DMS114 treated with DMSO at 0.1 percent for 48 hours (cell line): ENCODE results near the gene NR2F2.

Experiments used
- DNase-seq: peaks from one replicate; lab custom pipeline; 2025; ENCODE audit not compliant: unreplicated experiment; lab: John Stamatoyannopoulos, UW

Gene NR2F2

DNA sequence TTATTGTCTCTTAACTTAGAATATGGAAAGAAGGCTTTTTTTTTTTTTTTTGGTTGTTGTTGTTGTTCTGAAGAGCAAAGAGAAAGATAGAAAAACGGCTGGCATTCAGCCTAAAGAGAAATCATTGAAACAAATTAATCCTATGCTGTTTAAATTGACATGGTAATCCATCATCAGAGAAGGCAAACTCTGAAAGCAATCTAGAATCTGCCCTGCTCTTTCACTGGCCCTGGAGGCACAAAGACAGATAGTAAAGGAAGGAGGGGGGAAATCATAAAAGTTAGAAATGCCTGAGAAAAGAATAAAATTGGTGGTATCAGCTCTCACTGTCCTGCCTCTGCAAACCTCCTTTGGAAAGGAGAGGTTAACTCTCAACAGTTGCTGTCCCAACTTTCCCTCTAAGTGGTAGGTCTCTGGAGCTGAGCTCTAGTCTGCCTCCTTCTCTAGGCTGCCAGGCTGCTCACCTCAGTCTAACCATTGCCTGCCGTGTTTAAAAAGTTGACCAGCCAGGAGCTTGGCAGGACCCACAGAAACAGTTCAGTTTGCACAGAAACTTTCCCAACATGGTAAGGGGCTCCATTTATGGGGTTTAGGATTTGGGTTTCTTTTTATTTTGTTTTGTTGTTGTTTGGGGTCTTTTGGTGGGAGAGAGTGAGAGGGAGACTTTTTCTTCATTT, 13.4 kb upstream of the NR2F2 start:
- DNase-seq, result no peak

DNA sequence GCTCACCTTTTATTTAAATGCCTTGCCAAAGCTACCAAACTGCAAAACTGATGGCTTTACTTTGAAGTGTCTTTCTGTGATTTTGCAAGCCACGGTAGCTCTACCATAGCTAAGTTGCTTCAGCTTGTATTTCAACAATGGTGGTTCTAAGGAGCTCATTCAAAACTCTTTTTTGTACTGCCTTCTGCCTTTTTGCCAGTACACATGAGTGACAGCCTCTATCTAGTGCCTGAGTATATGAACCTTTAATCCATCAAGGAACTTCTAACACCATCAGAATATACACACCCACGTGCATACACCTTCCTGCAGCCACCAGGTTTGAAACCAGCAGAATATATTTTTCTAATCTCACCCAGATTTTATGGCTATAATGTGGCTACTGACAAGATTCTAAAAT, 10.4 kb upstream of the NR2F2 start:
- DNase-seq, result no peak

DNA sequence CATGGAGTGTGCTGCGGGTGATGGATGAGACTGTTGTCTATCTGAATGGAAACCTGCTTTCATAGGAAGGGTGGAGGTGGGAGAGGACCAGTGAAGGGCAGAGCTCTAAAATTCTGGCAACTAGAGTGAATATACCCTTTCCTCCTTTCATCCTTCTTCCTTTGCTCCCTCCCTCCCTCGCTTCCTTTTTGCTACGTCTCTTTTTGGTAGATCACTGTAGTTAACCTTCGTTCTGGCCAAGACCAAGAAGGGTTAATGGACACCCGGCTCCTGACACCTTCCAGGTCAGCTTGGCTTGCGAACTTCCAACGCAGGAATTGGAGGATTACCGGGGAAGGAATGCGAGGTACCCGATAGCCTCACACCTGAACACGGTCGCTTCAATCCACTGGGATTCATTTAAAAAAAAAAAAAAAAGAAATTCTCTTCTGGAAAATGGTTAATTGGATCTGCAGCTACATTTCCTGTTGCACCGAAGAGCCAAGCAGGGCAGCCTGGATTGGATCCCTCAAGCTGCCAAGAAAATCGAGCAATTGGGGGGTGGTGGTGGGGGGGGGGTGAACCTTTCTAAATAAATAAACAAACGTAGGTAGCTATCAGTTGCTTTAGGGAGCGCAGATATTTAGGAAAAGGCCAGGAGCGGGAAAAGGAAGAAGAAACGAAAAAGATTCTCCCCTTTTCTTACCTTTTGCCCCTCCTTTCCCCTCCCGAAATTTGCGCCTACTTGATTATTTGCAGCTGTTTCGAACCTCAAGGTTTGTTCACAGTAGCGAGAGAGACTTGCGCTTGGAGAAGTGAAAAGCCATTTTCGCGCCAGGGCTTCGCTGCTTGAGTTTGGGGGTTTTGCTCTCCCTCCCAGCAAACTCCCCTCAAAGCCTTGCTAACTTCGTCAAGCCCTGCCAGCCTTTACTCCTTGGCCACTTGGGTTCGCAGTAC, 9.5 kb upstream of the NR2F2 start:
- DNase-seq, result no peak

DNA sequence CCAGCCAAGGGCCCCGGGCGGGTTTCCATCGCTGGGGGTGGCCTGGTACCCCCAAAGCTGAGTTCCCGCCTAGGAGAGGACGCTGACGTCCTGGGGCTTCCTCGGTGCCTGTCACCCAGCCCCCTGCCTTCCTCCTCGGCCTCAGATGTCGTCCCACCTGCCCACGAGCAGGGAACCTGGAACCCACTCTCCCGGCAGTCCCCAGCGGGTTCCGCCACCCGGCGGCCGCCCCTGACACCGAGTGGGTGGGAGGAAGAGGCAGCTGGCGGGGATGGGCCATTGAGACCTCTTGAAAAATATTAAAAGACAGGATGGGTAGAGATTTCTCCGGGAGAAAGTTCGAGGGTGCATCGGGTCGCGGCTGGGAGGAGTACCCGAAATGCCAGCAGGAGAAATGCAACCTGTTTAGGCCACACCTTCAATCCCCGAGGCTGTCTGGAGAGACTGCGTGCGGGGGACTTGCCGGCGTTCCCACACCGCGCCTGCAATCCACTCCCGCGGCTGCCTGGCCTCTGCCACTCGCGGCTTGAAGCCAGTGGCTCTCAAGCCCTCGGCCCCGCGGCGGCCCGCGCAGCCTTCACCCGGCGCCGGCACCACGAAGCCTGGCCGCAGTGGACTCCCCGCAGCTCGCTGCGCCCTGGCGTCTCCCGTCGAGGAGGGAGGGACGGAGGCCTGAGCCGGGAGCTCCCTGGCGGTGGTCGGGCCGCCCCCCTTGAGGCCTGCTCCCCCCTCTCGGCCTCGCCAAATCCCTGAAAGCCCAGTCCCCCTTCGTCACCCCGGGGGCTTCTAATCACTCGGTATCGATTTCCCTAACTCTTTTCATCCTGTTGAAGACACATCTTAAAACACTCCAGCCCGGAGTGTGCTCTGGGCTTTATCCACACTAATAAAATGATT, 8.6 kb upstream of the NR2F2 start:
- no peak for DNase-seq

DNA sequence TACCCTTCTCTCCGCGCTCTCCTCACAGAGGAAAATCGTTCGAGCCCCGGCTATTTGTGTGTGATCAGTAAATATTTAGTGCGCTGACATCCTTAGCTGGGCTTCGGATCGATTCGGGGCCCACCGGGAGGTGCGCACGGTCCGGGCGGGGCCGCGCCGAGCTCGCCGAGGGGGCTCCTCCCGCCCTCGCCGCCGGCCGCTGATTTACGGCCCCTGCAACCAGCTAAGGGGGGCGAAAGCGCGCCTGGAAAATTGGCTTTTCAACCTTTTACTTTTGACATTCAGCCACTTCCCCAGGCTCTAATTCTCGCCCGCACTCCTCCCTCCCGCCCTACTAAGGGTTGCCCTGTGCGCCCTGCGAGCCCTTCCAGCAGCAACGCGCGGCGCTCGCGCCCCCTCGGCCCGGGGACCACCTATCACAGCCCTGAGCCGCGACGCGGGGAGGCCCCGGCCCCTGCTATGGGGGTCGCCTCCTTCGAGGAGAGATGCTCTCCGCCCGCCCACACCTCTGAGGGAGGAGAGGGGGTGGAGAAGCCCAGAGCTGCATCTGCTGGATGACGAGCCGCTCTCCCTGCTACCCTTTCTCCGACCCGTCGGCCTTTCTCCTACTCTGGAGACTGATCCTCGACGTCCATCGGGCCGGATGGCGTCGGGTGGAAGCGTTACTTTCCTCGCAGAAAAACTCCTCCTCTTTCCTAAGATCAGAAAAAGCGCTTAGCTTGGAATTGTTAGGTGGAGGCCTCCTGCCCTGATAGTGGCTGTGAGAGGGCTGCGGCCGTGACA, 7.8 kb upstream of the NR2F2 start:
- peak; percentile 58 for DNase-seq

DNA sequence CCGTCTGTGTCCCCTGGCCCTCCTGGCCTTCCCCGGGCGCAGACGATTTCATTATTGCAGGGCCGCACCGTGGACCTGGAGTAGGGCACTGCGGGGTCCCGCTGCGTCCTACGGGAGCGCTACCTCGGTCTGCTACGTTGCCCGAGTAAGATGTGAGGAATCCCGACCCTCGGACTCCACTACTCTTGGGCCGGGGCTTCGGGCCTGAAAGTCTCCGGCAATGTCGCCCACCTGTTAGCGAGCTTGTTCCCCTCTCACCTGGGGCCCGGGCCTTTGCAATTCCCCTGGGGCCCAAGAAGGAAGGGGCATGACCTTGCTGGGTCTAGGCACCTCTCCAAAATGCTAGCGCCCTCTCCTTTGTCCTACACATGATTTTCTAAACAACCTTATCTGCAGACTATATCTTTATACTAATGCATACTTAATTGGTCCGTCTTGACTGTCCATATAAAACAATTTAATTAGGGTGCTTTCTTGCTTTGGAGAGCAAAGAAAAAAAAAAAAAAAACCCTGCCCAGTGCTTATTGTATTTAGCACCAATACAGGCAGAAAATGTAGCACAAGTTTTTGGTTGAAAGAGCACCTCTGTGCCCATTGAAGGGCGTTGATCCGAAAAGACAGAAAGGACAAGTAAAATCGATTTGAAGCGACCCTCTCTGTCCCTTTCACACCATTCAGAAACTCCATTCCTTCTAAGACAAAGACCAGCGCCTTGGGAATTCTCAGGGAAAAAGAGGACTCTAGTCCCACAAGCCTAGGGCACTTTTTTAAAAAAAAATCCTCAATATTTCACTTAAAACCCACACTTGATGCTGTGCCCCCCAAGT, 7.0 kb upstream of the NR2F2 start:
- no peak for DNase-seq

DNA sequence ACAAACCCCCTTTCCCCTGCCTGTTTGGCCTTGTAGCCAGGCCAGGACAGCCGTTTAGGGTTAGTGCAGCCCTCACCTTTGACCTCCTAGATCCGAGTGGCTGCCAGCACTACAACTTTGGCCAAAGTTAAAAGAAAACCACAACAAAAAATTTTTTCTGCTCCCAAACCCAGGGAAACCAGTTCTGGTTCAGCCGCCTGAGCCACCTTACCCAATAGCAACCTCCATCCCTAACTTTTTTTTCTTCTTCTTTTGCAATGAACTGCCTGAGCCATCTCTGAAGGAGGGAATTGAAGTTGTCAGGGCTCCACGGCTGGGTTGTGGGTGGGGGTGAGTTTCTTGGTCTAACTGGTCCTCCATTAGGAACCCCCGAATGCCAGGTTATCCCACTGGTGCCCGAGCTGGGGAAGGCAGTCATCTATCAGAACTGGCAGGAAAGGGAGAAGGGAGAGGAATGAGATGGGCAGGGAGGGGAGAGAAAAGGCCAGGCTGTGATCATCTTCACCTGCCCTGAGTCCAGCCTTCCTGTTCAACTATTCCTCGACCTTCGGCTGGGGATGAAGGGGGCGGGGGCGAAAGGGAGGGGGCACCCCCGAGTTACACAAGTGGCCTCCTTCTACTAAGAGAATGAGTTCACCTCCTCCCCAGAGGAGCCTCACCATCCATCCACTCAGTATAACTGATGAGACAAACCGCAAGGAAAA, 6.2 kb upstream of the NR2F2 start:
- no peak for DNase-seq

DNA sequence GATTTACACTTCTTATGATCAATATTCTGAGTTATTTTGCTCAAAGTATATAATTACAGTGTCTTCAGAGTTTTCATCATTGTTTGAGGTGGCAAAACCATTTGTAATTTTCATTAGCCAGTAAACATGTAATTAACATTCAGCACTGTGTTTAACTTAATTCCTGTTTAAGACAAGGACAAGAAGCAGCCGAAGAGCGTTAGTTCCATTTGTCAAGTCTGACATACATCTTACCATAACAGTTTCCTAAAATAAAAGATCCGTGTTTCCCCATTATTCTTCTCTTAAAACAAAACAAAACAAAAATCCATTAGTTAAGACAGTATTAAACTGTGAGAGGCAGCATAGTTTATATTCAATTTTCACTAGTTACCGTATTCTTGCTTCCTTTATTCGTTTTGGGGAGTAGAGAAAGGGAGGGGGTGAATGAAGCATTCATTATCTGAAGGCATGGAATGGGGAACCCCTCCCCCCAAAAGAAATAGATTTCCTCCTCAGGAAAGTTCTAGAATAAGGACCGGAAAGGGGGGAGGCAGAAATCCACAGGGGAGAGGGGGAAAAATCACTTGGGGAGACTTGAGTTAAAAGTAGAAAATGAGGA, 5.5 kb upstream of the NR2F2 start:
- DNase-seq, result no peak

DNA sequence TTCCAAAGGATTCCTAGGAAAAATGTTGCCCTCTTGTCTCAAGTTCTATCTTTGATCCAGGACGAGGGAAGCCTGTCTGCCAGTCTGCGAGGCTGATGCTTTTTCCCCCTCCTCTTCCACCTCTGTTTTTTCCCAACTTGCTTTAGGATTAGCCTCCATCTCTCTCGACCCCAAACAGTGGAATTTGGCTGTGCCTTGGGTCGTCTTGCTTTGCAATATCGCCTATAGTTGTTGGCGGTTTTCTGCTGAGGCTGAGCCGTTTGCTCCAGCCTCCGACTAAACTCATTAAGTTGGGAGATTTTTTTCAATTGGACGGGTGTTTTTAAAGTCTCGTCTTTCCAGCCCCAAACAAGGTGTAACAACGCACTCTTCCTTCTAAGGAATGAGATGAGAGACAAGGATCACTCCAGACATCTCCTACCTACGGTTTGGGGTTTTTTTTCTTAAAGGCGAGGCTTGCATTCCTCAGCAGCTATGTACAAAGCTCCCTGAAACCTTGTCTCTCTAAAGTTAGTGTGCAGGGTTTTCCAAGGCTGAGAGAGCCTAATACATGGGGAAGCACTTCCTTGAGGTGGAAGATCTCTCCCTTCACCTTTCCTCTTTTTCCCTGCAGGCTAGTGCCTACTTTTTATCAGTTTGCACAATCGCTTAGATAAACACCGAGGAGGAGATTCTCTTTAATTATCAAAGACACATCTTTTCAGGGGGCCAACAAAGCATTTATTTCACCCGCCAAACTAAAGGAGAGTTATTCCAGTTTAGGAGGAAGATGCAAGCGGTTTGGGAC, 4.8 kb upstream of the NR2F2 start:
- DNase-seq, result peak; percentile 70

DNA sequence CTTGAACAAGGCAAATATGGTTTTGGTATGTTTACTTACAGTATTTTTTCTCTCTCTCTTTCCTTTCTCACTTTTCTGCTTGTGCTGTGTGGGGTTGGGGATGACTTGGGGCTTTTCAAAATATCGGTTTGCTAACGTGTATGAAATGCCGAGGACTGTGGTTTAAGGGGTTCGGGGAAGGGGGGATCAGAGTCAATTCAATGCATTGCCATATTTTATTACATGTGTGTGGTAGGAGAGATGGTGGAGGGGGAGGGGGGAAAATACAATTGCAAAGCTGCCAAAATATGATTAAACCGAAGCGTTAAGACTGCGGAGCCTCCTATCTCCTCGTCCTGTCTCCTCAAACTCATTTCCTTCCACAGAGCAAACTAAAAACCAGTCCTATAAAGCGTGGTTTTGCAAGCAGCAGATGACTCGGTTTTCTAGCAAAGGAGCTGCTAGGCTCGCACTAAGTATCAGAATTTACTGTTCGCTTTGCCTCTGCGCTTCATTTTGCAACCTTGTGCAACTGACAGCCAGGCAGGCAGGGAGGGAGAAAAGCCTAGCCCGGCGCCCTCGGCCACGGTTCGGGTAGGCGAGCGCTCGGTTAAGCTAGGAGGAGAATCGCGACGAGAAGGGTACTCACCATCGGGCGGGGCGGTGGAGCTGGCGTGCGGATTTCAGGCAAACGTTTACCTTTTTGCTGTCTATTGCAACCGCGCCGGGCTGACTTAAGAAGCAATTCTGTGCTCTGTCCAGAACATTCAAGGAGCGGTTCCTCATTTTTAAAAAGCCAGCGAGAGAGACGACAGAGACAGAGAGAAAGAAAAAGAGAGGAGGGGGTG, 4.0 kb upstream of the NR2F2 start:
- DNase-seq, result no peak

DNA sequence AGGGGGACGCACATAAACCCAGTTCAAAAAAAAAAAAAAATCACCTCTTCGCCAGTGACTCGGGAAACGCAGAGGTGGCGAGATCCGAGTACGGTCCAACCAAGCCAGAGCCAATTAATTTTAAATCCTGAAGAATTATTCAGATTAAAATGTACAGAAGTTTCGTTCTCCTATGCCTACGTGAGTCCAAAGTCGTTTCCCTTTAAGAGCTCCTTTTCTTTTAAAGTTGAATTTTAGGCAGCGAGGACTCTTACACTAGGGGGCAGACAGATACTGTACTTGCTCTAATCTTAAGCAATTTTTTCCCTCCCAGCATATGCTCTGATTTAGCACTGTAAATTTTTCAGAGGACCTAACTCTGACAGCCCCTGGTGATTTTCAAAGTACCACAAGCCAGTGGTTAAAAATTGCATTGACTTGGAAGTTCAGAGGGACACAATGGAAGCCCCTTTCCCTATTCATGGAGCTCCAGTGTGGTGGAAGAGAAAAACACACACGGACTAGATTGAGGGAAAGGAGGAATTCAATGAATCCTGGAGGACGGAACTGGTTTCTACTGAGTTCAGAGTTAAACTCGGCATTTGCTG, 3.3 kb upstream of the NR2F2 start:
- DNase-seq, result peak; percentile 96

DNA sequence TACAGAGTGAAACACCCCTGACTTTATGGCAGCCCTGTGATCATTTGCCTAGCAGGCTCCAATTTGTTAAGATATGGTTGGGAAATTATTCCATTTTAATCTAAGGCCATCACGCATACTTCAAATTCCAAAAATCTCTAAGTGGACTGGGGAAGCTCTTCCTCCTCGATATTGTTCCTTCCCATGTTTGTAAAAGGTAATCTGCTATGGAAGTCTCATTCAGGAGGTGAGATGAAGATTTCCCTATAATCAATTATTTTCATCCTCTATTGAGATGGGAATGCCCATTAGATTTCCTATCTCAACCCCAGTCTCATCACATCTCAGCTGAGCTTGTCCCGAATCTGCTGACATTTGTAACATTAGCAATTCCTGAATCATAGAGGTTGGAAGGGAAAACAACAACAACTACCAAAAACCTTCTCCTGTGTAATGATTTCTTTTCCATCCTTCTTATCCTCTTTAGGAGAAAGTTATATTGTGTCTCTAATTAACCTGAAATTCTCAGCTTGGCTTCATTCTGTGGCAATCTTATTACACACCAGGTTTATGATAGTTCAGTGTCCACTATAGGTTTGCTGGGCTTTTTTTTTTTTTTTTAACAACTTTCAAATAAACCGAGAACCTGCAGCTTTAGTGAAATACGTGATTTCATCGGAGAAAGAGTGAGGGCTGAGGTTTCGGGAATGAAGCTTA, 2.2 kb upstream of the NR2F2 start:
- peak; percentile 71 for DNase-seq

DNA sequence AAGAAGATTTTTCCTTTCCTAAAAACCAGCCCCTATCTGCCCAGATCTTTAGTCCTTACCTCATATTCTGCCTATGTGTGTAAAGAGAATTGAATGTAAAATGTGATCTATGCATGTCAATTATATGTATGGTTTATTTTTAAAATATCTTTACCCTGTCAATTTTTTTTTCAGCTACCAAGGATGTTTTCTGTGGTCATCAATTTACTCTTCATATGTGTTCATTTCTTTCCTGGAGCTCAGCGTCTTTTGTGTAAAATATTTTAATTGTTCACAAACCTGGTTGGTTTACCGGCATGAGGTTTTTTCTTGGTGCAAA, 1.7 kb upstream of the NR2F2 start:
- no peak for DNase-seq

DNA sequence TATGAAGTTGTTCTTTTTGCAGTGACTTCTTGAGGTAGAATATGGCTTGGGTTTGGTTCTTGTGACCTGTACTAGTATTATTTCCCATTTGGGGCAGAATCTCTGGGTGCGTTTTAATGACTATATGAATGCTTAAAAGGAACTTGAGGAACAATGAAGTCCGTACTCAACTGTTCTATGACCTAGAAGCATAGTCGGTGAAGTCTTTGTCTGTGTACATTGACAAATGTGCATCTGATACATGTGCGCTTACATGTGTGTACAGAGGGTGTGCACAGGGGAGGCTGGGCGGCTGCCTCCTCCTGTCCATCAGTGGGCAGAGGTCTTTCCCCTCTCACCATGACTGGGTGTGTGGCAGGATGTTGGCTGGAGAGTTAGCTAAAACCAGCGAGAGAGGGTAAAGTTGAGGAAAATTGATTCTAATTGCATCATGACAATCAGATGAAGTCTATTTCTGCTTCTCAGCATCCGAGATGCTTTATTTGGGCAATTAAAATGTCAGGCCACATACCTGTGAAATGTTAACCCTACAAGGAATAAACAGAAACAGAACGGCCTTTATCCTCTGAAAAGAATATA, 1.0 kb upstream of the NR2F2 start:
- DNase-seq, result peak; percentile 81

DNA sequence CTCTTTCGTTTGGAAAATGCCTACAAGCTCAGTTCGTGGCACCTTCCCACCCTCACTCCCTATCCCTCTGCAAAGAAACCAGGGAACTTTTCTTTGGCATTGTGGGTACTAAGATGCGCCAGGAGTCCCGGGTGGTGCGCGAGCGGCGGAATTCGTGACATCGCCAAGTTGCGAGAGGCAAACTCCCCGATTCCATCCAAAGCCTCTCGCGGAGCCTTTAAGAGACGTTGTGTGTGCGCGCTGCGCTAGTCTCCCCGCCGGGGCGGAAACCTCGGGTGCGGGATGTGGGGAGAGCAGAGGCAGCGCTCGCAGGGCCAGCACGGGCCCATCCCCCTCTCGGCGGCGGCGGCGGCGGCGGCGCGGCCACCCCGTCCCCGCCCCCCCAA, 443 bp upstream of the NR2F2 start:
- peak; percentile 87 for DNase-seq
